PC-9 (cell line): ENCODE data around the gene CUX1.

Source experiments
- EZH2 ChIP-seq: fragments of 200-600 bp; sonication (generic); IDR thresholded peaks from 2 replicates; pipeline ENCODE4 v1.8.0; 2017; ENCODE audit warnings: antibody characterized with exemption, low read depth
- TF ChIP-seq, protein P1 (sequence below): fragments of 200-600 bp; sonication (generic); conservative IDR thresholded peaks from 2 replicates; pipeline ENCODE4 v1.6.1; 2017; ENCODE audit warnings: mixed run types, antibody characterized with exemption, mild to moderate bottlenecking, moderate library complexity

DNA sequence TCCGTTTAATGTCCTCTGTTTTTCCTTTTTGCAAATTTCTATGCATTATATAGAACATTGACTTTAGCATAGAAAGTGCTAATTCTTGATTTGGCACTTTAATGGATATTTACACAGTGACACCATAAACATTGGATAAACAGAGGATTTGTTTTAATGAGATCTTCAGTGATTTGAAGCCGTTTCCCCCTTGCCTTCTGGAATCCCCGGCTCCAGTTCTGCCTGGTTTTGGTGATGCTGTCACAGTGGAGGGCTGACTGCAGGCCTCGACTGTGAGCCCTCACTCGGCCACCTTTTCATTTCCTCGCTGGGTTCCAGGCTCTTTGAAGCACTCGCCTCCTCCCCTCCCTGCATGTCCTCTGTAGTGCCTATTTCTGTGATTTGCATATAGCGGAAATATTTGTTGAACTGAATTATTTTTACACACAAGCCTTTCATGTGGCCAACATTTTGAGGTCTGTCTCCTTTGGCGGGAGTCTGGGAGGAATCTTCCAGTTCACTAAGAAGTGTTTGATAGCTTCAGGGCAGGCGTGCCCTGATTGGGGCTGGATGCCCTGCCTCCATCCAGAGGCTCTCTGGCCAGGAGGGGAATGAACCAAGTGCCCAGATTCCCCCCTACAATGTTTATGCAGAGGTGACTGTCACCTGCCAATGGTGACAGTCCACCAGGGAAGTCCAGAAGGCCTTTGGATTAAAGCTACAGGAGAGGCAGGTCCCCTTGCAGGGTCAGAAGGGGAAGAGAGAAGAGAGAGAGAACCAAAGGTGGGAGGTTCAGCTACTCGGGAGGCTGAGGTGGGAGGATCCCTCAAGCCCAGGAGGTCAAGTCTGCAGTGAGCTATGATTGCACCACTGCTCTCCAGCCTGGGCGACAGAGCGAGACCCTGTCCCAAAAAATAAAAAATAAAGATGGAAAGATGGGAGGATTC lies 67.5 kb downstream of the CUX1 start:
- TF ChIP-seq, protein P1, sequence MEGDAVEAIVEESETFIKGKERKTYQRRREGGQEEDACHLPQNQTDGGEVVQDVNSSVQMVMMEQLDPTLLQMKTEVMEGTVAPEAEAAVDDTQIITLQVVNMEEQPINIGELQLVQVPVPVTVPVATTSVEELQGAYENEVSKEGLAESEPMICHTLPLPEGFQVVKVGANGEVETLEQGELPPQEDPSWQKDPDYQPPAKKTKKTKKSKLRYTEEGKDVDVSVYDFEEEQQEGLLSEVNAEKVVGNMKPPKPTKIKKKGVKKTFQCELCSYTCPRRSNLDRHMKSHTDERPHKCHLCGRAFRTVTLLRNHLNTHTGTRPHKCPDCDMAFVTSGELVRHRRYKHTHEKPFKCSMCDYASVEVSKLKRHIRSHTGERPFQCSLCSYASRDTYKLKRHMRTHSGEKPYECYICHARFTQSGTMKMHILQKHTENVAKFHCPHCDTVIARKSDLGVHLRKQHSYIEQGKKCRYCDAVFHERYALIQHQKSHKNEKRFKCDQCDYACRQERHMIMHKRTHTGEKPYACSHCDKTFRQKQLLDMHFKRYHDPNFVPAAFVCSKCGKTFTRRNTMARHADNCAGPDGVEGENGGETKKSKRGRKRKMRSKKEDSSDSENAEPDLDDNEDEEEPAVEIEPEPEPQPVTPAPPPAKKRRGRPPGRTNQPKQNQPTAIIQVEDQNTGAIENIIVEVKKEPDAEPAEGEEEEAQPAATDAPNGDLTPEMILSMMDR: no peak
- TF ChIP-seq EZH2: no peak
